Stimulated activated CD4-positive, alpha-beta T cell treated with anti-CD3 and anti-CD28 coated beads, Interleukin-4, amount 100 ng/mL, for 24 hours (primary cell): ENCODE data around the gene SORL1.
"Not testable (repeated sequence)": the region's sequence is repeated elsewhere in the genome, so short reads cannot be mapped to it uniquely, and the experiment has no call there.

Source experiments
- DNase-seq: peaks from one replicate; pipeline ENCODE4 v3.0.0-alpha.2; 2020

The SORL1 gene

DNA sequence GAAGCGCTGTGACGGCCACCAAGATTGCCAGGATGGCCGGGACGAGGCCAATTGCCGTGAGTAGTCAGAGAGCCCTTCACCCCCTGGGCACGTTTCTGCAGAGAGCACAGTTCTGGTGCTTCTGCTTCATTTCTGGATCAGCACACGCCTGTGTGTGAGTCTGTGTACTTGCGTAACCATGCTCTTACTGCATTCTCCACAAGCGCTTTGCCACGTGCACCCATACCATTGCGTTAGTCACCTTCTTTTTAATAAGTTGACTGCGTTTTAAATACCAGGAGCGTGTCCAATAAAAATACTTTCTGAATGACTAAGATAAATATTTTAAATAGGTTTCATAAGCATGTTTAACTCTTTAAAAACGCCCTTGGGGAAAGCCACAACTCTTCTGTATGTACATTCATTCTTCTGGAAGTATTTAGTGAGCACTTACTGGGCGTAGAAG lies 143.6 kb downstream of the SORL1 start:
- DNase-seq, result no peak

DNA sequence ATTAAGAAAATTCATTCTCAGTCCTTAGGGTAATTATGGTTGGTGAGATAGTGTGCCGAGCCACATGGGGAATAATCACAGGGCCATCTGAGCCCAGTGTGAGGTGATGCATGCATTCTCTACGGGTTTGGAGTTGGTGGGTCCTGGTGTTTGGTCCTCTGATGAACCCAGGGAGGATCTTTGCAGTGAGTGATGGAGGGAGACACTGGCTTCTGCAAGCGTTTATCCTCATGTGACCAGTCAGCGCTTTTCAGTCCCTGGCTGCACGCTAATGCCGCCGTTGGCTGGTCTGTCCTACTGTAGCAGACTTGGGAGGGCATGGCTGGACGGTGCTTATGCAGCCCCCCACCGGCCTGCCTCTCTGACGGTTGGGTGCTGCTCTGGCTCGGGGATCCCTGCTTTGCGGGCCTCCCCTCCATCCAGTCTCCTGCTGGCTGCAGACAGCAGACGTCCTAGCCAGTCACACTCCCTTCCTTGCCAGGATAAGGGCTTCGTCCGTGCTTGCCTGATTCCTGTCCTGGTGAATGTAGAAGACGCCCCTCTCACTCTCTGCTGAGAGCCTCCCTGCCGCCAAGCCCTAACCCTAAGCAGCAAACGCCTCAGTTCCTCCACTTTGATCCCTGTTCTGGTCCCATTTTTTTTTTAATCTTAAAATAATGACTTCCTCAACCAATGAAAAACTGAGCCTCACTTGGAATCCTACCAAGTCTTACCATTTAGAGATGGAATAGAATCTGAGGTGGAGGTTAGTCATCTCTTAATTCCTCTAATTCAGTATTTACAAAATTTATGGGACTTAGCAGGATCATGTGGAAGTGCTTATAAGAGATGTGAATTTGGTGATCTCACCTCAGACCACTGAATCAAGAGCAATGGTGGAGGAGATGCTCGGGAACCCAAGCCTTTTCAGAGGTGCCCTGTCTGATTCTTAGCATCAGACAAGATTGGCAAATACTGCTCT lies 144.4 kb downstream of the SORL1 start:
- no peak for DNase-seq

DNA sequence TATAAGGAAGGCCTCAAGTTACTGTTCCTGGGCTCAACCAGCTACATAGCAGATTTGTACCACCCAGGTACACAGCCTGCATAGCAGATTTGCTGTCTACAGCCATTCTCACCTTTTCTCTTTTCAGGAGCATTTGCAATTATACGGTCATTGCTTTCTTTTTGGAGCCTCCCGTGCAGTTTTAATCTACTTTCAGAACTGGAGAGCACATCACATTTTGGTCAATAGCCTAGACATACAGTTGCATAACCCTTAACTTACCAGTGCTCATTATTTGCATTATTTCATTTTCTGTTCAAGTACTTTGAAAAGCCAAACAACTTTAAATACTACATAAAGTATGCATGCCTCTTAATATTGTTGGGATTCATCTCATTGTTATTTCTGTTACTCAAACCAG lies 151.2 kb downstream of the SORL1 start:
- DNase-seq, result no peak

DNA sequence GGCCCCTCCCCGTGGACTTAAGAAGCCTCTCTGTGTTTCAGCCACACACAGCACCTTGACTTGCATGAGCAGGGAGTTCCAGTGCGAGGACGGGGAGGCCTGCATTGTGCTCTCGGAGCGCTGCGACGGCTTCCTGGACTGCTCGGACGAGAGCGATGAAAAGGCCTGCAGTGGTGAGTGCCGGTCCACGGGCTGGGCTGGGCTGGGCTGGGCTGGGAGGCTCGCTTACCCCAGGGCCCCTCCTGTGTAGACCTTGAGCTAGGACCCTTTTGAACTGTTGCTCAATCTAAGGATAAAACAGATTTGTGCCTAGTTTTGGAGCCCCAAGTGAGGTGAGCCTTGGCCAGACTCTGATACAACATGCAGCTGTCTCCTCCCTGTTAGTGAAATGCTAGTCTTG lies 152.0 kb downstream of the SORL1 start:
- no peak for DNase-seq

DNA sequence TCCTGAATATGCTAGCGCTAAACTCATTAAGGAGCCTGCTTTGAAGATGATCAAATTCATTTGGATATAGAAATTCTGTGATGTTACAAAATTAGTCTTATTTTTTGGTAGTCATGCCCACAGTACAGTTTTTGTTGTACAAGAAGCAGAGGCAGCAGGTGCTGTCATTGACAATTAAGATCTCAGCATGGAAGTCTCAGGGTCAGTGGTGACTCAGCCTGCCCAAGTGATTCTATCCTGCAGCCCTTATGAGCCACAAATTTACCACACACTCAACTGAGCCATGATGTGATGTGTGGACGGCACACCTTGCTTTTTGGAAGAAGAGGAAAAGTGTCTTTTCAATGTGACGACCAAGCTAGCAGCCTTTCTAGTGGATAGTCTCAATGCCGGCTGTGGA lies 154.2 kb downstream of the SORL1 start:
- no peak for DNase-seq

DNA sequence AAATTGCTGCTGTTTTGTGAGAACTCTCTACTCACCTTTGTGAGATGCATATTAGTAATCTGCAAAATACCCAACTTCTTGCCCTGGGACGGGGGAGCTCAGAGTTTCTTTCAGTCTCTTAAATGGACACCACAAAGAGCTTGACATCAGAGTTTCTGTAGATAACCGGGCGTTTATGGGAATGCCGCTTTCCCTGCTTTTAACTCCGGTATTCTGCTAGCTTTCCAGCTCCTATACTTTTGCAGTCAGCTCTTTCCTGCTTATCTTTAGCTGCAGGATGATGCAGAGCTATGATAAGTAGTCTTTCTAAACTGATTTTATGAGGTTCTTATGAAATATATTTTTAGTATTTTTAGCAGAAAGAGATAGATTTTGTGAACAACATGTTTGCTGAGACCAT lies 155.2 kb downstream of the SORL1 start:
- no peak for DNase-seq

DNA sequence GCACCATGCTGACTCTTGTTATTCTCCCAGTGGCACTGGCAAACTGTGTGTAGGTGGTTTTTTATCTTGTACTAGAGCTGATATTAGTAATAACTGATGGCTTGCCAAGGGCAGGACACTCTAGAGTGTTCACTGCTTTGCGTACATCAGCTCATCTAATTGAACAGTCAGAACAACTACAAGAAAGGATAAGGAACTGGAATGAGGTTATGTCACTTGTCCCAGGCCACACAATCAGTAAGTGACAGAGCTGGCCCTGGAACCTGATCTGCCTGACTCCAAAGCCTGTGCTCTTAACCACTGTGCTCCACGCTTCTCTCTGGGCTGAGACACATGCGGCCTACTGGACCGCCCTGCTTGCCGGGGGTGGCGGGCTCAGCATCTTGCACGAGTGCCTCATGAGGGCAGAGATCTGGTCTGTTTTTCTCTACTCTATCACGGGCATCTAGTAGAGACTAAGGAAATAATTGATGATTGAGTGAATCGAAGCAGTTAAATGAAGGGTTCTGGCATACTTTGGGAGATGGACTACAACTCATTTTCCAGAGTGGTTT lies 156.5 kb downstream of the SORL1 start:
- no peak for DNase-seq

DNA sequence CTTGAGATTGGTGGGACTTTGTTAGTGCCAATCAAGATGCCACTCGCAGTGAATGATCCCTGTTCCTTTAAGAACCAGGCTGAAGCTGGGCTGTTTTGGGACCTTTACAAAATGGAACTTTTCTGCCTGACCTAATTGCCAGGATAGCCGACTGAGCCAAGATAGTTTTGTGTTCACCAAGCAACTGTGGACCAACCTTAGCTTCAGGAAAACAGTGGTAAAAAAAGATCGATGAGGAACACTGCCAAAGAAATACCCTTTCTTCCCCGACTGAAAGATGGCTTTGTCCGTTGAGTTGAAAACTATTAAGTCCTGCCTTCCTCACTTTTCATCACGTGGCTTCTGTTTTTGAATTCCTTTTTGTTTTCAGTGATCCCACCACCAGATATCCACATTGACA lies 158.6 kb downstream of the SORL1 start:
- DNase-seq, result no peak

DNA sequence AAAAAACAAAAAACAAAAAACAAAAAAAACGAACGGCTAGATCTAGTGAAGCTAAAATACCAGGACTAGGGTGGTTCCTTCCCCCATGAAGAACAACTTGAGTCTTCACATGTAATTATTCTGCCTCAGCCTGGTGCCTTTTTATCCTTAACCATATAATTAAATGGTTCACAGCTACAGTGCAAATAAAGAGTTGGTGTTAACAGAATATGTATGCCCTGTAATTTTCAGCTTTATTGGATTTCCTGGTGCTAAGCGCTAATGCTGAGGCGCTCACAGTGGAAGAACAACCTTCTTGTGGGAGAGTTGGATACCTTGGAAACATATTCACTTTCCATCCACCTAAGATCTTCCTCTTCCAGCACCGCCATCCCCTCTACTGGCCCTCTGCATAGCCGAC lies 159.1 kb downstream of the SORL1 start:
- DNase-seq, result no peak

DNA sequence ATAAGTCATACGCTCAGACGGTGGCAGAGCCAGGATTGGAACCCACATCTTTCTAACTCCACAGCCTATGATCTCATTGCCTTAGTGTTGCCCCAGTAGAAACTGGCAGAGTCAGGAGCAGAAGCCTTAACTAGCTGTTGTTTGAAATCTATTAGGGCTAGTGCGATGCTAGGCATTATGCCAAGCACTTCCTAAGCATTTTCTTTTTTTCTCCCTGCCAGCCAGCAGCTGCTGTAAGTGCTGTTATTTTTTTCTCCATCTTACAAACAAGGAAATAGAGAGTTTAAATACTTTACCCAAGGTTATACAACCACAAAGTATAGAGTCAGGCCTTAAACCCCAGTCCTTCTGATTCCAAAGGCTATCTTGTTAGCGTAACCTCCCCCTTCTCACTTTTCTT lies 161.6 kb downstream of the SORL1 start:
- DNase-seq, result no peak

DNA sequence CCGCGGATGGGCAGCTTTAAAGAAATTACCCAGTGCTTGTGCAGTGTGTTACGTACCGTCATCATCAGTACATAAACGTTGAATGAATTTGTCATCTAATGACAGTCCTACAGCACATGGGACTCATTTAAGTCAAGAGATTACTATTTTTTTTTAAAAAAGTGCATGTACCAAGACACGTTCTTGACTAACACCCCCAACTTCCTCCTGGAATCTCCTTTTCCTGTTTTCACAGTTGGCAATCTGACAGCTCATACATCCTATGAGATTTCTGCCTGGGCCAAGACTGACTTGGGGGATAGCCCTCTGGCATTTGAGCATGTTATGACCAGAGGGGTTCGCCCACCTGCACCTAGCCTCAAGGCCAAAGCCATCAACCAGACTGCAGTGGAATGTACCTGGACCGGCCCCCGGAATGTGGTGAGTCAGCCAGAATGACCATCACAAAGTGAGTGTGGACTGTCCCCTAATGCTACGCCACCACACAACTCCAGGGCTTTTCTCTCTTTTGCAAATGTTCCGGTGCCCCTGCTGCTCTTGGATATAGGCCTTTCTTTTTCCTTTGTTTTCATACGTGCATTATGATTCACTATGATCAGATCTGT lies 162.6 kb downstream of the SORL1 start:
- DNase-seq, result no peak

DNA sequence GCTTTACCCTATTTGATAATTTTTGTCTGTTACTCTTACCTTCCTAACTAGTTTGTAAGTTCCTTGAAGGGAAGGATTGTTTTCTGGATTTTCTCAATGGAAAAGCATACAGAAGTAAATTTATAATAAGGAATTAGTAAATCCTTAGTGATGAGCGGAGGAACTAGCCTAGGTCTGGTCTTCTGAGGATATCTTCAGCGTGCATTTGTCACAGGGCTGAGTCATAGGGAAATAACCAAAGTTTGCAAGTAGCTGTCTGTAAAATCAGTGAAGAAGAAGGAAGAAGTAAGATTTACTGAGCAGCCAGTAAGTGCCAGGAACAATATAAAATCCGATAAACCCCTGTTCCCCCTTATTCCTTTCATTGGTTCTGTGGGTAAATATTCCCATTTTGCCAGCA lies 163.4 kb downstream of the SORL1 start:
- no peak for DNase-seq

DNA sequence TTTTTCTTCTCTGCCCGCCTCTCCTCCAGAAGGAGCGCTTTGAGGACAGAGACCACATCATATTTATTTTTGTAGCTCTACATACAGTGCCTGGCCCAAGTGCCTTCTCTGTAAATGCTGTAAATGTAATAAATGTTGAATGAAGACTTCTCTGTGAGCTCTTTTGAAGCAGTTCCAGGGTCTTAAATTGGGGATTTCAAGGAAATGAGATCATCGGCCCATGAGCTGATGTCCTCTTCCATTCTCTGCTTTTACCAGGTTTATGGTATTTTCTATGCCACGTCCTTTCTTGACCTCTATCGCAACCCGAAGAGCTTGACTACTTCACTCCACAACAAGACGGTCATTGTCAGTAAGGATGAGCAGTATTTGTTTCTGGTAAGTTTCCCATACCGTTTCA lies 166.4 kb downstream of the SORL1 start:
- no peak for DNase-seq

DNA sequence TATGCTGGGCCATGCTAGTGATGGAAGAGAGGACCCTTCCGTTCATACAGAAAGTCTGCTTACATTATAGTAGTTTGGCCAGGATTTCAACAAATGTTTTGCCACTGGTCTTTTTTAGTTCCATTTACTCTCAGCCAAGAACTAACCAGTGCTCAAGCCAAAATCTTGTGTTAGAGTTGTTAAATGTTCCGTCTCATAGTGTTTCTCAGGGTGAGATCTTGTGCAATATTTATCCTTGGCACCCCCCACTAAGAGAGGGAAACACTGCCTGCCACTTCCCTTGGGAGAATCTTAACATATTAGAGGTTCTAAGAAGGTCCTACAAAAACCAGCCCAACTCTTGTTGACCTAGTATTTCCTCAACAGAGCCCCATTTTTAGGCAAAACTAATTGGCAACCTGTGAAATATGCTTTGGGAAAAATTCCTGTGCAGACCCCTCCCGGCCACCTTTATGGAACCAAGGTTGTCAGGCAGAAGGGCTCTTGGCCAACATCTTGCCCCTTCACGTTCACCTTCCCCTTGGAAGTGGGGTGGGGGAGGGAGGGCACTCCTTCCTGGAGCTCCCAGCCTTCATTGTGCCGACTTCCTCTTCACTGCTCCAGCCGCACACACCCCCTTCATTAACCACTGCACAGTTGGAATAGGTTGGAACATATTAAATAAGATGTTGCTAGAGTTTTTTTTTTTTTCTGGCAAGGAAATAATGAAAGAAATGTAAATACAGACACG lies 173.8 kb downstream of the SORL1 start:
- no peak for DNase-seq

DNA sequence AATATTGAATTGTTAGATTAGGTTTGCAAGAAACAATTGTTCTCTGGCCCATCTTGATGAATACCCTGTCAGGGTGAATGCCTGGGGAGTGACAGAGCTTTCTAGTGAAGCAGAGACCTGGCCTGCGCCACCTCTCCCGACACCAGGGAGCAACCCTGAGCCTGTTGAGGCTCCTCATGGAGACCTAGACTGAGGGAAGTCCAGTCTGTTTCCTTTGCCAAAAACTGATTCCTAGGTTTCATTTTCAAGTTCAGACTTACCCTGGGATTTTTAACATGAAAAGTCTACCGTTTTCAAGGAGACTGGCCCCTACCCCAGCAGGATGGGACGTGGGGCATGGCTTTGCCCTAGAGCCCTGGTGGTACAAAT lies 174.4 kb downstream of the SORL1 start:
- DNase-seq, result no peak

DNA sequence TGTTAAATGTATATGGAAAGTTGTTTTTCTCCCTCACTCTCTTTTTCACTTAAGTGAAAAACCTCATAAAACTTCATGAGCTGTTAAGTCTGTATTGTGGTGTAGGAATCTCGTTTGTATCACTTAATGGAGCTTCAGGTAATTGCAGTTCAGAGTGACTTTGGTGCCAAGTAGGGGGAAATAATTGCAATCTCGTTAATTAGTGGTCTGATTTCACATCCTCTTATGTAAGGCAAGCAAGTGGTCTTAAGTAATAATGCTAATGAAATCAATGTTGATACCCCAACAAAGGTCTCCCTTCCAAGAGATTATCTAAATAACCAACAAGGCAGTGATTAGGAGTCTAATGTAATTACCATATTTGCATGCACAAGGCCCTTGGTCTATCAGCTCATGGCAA lies 174.9 kb downstream of the SORL1 start:
- no peak for DNase-seq

DNA sequence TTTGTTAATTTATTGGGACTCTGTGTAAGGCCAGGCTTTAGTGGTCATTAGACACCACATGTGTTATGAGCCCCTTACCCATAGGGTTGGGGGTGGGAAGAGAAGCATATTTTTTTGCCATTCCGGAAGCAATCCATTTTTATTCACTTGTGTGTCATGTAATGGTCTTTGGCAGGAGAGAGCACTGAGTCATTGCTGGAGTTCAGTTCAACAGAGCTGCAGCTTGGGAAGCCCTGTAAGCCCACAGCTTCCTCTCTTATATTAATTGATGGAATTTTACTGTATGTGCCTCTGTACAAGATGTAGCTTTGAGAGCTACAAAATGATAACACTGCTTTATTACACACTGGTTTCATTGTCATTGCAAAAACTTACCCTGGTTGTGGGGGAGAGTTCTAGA lies 177.9 kb downstream of the SORL1 start:
- no peak for DNase-seq

DNA sequence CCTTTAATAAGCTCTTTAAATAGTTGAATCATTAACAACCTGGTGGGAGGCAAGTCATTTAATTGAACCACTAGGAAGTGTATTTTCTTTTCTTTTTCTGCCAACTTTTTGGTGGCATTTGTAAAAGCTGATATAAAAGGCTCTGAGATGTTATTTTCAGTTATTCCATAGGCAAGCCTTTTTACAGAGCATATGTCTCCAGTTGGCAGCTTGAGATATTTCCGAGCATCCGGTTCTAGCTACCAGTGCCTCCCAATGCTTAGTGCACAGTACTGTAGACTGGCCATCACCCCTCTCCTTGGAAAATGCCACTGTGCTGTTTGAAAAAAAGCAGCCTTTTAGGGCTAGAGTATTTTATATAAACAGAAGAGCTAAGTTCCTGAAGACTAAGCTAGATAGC lies 179.3 kb downstream of the SORL1 start:
- no peak for DNase-seq

DNA sequence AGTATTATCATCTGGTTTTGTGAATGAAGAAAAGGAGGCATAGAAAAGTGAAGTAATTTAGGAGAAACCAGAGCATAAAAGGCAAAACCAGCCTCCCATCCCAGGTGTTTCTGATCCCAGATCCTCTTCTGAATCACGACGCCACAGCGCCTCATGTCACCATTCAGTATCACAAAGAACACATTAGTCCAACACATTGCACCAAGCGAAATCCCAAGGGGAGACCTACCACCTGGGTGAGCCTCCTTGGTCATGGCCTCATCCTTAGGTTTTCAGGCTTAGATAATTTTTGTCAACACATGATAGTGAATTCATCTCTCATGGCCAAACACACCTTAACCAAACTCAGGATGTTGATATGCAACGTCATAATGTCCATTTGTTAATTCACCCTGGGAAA lies 182.2 kb downstream of the SORL1 start:
- no peak for DNase-seq

DNA sequence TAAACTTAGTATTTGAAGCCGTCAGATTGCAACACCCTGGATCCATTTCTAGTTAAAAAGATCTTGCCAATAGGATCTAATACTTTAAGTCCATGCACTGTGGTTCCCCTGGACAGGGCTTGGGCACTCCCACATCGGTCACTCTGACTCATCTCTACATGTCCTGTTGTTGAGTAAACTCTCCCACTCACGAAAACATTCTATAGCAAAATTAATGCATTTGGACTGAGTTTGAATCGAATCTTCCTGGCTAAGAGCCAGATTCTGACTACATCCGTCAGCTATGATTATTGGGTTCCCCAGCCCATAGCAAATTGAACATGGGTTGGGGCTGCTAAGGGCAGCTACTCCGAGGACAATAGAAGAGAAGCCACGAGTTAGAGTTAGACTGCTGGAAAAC lies 182.8 kb downstream of the SORL1 start:
- no peak for DNase-seq

DNA sequence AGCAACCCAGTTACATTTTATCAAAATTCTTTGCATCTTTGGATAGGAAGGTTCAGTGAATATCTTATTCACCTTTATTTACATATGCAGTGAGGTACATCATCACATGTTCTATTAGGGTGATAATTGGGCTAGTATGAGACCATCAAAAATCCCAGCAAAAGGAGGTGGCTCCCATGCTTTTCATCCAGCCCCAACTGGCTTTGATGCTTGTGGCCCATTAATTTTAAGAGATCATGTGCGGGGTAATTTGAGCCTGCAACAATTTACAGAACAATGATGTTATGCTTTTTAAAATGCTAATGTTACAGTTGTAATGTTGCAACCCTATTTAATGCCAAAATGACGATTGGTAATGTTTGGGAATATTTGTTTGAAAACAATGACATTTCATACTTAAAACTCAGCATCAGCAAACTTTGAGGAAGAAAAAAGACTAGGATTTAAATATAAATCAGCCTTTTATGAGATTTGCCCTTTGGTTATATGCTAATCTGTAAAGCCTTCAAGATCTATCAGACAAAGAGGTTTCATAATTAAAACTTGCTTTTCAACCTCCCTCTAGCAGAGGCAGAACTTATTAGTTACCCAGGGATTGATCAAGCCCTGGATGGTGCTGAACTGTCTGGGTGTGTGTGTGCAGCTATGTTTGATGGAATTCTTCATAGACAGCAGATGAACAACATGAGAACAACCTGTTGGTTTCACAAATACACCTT lies 184.1 kb downstream of the SORL1 start:
- DNase-seq, result no peak

DNA sequence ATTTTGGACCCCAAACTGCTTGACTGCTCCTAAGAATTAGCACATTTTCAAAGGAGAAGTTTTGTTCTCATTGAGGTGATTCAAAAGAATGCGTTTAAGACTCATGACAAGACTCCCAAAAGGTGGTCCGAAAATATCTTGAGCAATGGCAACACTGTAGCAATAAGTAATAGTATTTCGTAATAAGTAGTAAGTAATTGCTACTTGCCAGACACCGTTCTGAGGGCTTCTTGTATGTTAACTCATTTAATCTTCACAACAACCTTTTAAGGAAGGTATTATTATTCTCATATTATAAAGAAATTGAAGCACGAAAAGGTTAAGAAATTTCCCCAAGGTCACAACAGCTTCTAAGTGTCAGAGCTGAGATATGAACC lies 184.7 kb downstream of the SORL1 start:
- DNase-seq, result no peak

DNA sequence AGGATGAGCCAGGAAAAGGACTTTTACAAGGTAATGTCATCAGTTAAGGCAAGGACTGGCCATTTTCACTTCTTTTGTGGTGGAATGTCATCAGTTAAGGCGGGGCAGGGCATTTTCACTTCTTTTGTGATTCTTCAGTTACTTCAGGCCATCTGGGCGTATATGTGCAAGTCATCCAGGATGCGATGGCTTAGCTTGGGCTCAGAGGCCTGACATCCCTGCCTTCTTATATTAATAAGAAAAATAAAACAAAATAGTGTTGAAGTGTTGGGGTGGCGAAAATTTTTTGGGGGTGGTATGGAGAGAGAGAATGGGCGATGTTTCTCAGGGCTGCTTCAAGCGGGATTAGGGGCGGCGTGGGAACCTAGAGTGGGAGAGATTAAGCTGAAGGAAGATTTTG lies 185.5 kb downstream of the SORL1 start:
- DNase-seq, result not testable (repeated sequence)
